ENCODE data around the gene COL16A1. TPM values are rescaled to one million over a fixed set of nuclear protein-coding genes. Genes with fewer than 3 reads are reported as not detected.
A peak's percentile ranks its signal among the peaks of the same experiment; 100 is the strongest.

The COL16A1 gene
- total and polyA plus RNA-seq, 2 of the 13 experiments (the other 11 are each of a cell fraction or from before 2014, with no cell fraction given) = 4.3 to 12.2 TPM

- TF ChIP-seq ZFP91 (CRISPR knock-in tag; IDR thresholded peaks at IDR 0.05; ENCODE audit: borderline replicate concordance) (peak; percentile 35; the same call in 1 of the 2 replicates), ZNF317 (CRISPR knock-in tag; IDR thresholded peaks at IDR 0.05) (no peak), AKAP8 (CRISPR knock-in tag; IDR thresholded peaks at IDR 0.05) (no peak), NR2F2 (IDR thresholded peaks at IDR 0.05; ENCODE audit: borderline replicate concordance, low read depth) (no peak), NFATC3 (CRISPR knock-in tag; IDR thresholded peaks at IDR 0.05) (no peak), CENPT (CRISPR knock-in tag; IDR thresholded peaks at IDR 0.05; ENCODE audit: low read depth) (no peak), ZNF775 (CRISPR knock-in tag; IDR thresholded peaks at IDR 0.05; ENCODE audit: borderline replicate concordance) (no peak), REXO4 (CRISPR knock-in tag; IDR thresholded peaks at IDR 0.05; ENCODE audit: borderline replicate concordance) (no peak), NRL (CRISPR knock-in tag; IDR thresholded peaks at IDR 0.05; ENCODE audit: borderline replicate concordance) (0 out of 2 replicates have a peak, but pooled peaks have one; percentile 18), ZNF510 (CRISPR knock-in tag; IDR thresholded peaks at IDR 0.05; ENCODE audit: low read depth) (no peak), ZNF564 (CRISPR knock-in tag; IDR thresholded peaks at IDR 0.05) (peak; percentile 47; the same call in 1 of the 2 replicates), ZFY (CRISPR knock-in tag; IDR thresholded peaks at IDR 0.05) (peak; percentile 58; the same call in 1 of the 2 replicates), ATF5 (CRISPR knock-in tag; IDR thresholded peaks at IDR 0.05; ENCODE audit: low read depth) (no peak), ZMYM2 (CRISPR knock-in tag; IDR thresholded peaks at IDR 0.05) (0 out of 2 replicates have a peak, but pooled peaks have one; percentile 18), ZBTB2 (CRISPR knock-in tag; IDR thresholded peaks at IDR 0.05; ENCODE audit: low read depth) (no peak), NCOA1 (CRISPR knock-in tag; IDR thresholded peaks at IDR 0.05) (0 out of 2 replicates have a peak, but pooled peaks have one; percentile 56), SIX4 (CRISPR knock-in tag; IDR thresholded peaks at IDR 0.05) (no peak), ZFP90 (CRISPR knock-in tag; IDR thresholded peaks at IDR 0.05; ENCODE audit: borderline replicate concordance) (no peak)
- TF ChIP-seq, protein P1, sequence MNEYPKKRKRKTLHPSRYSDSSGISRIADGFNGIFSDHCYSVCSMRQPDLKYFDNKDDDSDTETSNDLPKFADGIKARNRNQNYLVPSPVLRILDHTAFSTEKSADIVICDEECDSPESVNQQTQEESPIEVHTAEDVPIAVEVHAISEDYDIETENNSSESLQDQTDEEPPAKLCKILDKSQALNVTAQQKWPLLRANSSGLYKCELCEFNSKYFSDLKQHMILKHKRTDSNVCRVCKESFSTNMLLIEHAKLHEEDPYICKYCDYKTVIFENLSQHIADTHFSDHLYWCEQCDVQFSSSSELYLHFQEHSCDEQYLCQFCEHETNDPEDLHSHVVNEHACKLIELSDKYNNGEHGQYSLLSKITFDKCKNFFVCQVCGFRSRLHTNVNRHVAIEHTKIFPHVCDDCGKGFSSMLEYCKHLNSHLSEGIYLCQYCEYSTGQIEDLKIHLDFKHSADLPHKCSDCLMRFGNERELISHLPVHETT (CRISPR knock-in tag; conservative IDR thresholded peaks at IDR 0.05) = no peak
Measured at GRCh38 chr1:31705080-31705866, 1.5 kb upstream of the COL16A1 start (continued).
